Measurements from ENCODE around the gene PDE10A.

PDE10A gene

DNA sequence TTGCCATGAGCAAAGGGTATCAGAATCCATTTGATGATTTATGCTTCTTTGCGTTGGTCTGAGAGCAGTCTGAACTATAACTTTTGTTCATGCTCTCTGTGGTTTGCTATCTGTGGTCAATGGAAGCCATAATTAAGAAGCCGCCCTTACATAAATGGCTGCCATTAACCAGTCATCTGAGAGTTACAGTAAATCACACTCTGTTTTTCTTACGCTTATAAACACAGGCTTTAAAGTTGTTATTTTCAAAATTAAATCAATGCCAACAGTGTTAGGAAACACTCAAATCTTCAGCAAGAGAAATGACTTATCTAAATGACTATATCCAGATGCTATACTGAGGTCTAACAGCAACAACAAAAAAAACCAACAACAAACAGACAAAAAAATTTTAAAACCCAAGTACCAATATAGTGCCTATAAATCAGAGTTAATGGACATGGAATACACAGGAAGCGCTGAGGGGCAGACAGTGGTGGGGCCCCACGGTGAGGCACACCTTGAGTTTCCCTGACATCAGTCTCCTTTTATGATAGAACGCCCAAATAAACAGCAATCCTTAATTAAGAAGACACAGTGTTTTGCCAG lies 245.7 kb downstream of the PDE10A start:
- no peak overlapping the region for H3K27ac ChIP-seq
- no peaks in the 10 kb centered on the region for H3K36me3 ChIP-seq
- H3K4me1 ChIP-seq (ENCODE audit: control insufficient read depth in 1 of 2, insufficient read depth in 1 of 2, low read depth in 1 of 2, low read length in 1 of 2) = no peaks in the 10 kb centered on the region
- H3K27me3 ChIP-seq = no peaks in the 10 kb centered on the region
- TF ChIP-seq, protein P1, sequence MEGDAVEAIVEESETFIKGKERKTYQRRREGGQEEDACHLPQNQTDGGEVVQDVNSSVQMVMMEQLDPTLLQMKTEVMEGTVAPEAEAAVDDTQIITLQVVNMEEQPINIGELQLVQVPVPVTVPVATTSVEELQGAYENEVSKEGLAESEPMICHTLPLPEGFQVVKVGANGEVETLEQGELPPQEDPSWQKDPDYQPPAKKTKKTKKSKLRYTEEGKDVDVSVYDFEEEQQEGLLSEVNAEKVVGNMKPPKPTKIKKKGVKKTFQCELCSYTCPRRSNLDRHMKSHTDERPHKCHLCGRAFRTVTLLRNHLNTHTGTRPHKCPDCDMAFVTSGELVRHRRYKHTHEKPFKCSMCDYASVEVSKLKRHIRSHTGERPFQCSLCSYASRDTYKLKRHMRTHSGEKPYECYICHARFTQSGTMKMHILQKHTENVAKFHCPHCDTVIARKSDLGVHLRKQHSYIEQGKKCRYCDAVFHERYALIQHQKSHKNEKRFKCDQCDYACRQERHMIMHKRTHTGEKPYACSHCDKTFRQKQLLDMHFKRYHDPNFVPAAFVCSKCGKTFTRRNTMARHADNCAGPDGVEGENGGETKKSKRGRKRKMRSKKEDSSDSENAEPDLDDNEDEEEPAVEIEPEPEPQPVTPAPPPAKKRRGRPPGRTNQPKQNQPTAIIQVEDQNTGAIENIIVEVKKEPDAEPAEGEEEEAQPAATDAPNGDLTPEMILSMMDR (IDR thresholded peaks at IDR 0.05) = no peak
- H3K4me3 ChIP-seq (ENCODE audit: low read depth in 1 of 2, low read length in 1 of 2) = no peak overlapping the region
- H3K9me3 ChIP-seq = no peaks in the 10 kb centered on the region

- Histone ChIP-seq H3K4me3 (ENCODE audit: low read depth in 1 of 2, low read length in 1 of 2) (no peak overlapping the region), H3K27ac (no peak overlapping the region)
- TF ChIP-seq, protein P1 (IDR thresholded peaks at IDR 0.05) = no peak
These were observed 258.3 kb downstream of the PDE10A start for GRCh38 chr6:165404697-165405096.

GRCh38 chr6:165404296-165404695 lies 258.7 kb downstream of the PDE10A start:
- Histone ChIP-seq H3K36me3 (no peaks in the 10 kb centered on the region), H3K9me3 (no peaks in the 10 kb centered on the region), H3K27me3 (no peaks in the 10 kb centered on the region), H3K4me3 (ENCODE audit: low read depth in 1 of 2, low read length in 1 of 2) (no peak overlapping the region), H3K4me1 (ENCODE audit: control insufficient read depth in 1 of 2, insufficient read depth in 1 of 2, low read depth in 1 of 2, low read length in 1 of 2) (no peaks in the 10 kb centered on the region), H3K27ac (no peak overlapping the region)
- TF ChIP-seq, protein P1 (IDR thresholded peaks at IDR 0.05) = no peak

More at GRCh38 chr6:165404697-165405096, 258.3 kb downstream of the PDE10A start:
- Histone ChIP-seq H3K4me1 (ENCODE audit: control insufficient read depth in 1 of 2, insufficient read depth in 1 of 2, low read depth in 1 of 2, low read length in 1 of 2) (no peaks in the 10 kb centered on the region), H3K36me3 (no peaks in the 10 kb centered on the region), H3K27me3 (no peaks in the 10 kb centered on the region), H3K9me3 (no peaks in the 10 kb centered on the region)

DNA sequence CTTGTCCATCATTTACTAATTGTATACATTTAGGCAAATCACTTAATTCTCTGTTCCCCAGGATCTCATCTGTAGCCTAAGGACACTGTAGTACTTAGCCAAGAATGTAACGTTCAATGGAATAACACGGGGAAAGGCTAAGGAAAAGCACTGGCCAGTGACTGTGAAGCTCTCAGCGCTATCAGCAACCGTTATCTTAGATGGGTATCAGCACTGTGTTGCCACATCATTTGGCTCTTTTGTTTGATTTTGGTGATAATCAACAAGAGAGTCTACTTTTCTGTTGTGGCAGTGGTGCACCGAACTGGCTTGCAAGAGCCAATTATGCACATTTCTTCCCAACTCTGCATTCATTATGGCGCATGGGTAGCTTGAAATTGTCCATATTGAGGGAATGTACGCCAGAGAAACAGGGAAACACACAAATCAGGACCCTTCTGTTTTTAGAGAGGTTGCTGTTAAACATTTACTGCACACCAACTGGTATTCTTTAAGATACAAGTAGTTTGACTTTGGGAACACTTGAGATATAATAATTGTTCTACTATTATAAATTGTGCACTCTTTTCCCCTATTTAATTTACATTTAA lies 259.9 kb downstream of the PDE10A start:
- H3K27me3 ChIP-seq = no peaks in the 10 kb centered on the region
- H3K9me3 ChIP-seq = no peaks in the 10 kb centered on the region
- H3K36me3 ChIP-seq = no peaks in the 10 kb centered on the region
- no peaks in the 10 kb centered on the region for H3K4me1 ChIP-seq (ENCODE audit: control insufficient read depth in 1 of 2, insufficient read depth in 1 of 2, low read depth in 1 of 2, low read length in 1 of 2)
- H3K27ac ChIP-seq = no peak overlapping the region
- no peak overlapping the region for H3K4me3 ChIP-seq (ENCODE audit: low read depth in 1 of 2, low read length in 1 of 2)
- TF ChIP-seq, protein P1 (IDR thresholded peaks at IDR 0.05) = no peak

DNA sequence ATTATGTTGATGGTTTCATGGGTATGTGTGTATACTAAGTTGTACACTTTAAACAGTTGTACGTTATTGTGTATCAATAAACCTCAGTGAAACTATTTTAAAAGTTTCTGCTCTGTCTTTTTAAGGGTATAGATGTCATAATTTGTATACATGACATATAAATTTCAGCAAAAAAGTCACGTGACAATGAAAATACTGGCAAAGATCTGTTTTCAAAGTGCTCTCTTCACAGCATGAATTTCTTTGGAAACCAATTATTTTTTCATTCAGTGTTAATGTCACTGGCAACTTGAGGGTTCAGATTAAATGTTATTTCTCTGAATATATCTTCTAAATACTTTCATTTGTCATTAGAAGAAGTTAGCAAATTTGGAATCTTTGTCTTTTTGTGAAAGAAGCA lies 261.9 kb downstream of the PDE10A start:
- no peak overlapping the region for H3K27ac ChIP-seq
- no peaks in the 10 kb centered on the region for H3K27me3 ChIP-seq
- H3K4me1 ChIP-seq (ENCODE audit: control insufficient read depth in 1 of 2, insufficient read depth in 1 of 2, low read depth in 1 of 2, low read length in 1 of 2) = no peaks in the 10 kb centered on the region
- no peaks in the 10 kb centered on the region for H3K9me3 ChIP-seq
- H3K36me3 ChIP-seq = no peaks in the 10 kb centered on the region
- TF ChIP-seq, protein P1 (IDR thresholded peaks at IDR 0.05) = no peak
- no peak overlapping the region for H3K4me3 ChIP-seq (ENCODE audit: low read depth in 1 of 2, low read length in 1 of 2)

Measured in neutrophil (primary cell).